Activated CD4-positive, alpha-beta memory T cell treated with anti-CD3 and anti-CD28 coated beads for 36 hours (primary cell): Measurements from ENCODE around the gene FAM53A. TPM values are rescaled to one million over a fixed set of nuclear protein-coding genes. Genes with fewer than 3 reads are reported as not detected.

Experiments used
- CTCF ChIA-PET: fragments of 350-600 bp; sonication (Branson Sonifier 250); formaldehyde crosslinking; loops from one replicate; lab custom pipeline; 2021; ENCODE audit warnings: antibody characterized with exemption, inconsistent platforms; lab: Charles Lee
- POLR2A ChIA-PET: fragments of 350-600 bp; sonication (Branson Sonifier 250); formaldehyde crosslinking; loops from one replicate; lab custom pipeline; 2021; ENCODE audit warnings: antibody characterized with exemption; lab: Charles Lee
- DNase-seq: peaks from one replicate; pipeline ENCODE4 v3.0.0-alpha.2; 2020
- H3K27ac Mint-ChIP-seq: one replicate; pipeline ENCODE4 v1.8.0; 2021; ENCODE audit warnings: mixed read lengths
- H3K27me3 Mint-ChIP-seq: one replicate; pipeline ENCODE4 v1.8.0; 2021; ENCODE audit warnings: mixed read lengths
- H3K36me3 Mint-ChIP-seq: one replicate; pipeline ENCODE4 v1.8.0; 2021; ENCODE audit warnings: mixed read lengths
- H3K4me1 Mint-ChIP-seq: one replicate; pipeline ENCODE4 v1.8.0; 2021; ENCODE audit warnings: low read depth, mixed read lengths
- H3K4me3 Mint-ChIP-seq: one replicate; pipeline ENCODE4 v1.8.0; 2021; ENCODE audit warnings: mild to moderate bottlenecking, mixed read lengths
- H3K9me3 Mint-ChIP-seq: one replicate; pipeline ENCODE4 v1.8.0; 2021; ENCODE audit warnings: mixed read lengths
- intact Hi-C: fragments of 100-400 bp; cut with micrococcal nuclease; formaldehyde crosslinking; loops from one replicate; pipeline ENCODE4 v1.15.1; 2023
- total RNA-seq, 2 experiments: library from RNA; stranded (reverse); gene quantifications; one replicate each; pipeline ENCODE4 v1.2.3, GENCODE V29; 2021

Gene FAM53A
- total RNA-seq, 2 experiments from 2014 or later = 1.3 to 1.4 TPM

GRCh38 chr4:1667273-1667672, 16.8 kb downstream of the FAM53A start:
- Mint-ChIP-seq H3K9me3 (no peaks in the 10 kb centered on the region), H3K27me3 (no peaks in the 10 kb centered on the region), H3K4me1 (no peaks in the 10 kb centered on the region), H3K36me3 (no peaks in the 10 kb centered on the region), H3K4me3 (no peak overlapping the region), H3K27ac (no peak overlapping the region)
- CTCF ChIA-PET = no interaction called here
- intact Hi-C loops = no loop called here
- POLR2A ChIA-PET = no interaction called here
- DNase-seq = no peak

- no peak for DNase-seq
- Mint-ChIP-seq H3K27ac (no peak overlapping the region), H3K4me3 (no peak overlapping the region), H3K27me3 (no peaks in the 10 kb centered on the region), H3K36me3 (no peaks in the 10 kb centered on the region), H3K4me1 (no peaks in the 10 kb centered on the region), H3K9me3 (no peaks in the 10 kb centered on the region)
- ChIA-PET CTCF (no interaction called here), POLR2A (no interaction called here)
- intact Hi-C loops = no loop called here
These were observed 17.7 kb downstream of the FAM53A start for GRCh38 chr4:1666391-1666790.

GRCh38 chr4:1664141-1664540, 20.0 kb downstream of the FAM53A start:
- no peaks in the 10 kb centered on the region for H3K4me1 Mint-ChIP-seq
- no peak for DNase-seq
- no peaks in the 10 kb centered on the region for H3K27me3 Mint-ChIP-seq
- no peaks in the 10 kb centered on the region for H3K36me3 Mint-ChIP-seq
- ChIA-PET CTCF (interaction anchor here (1.0 kb wide), 1 partner anchor 61 kb away, joined by 3 read pairs; no protein-coding TSS in a partner anchor), POLR2A (no interaction called here)
- no peaks in the 10 kb centered on the region for H3K9me3 Mint-ChIP-seq
- no peak overlapping the region for H3K4me3 Mint-ChIP-seq
- intact Hi-C loops = no loop called here
- no peak overlapping the region for H3K27ac Mint-ChIP-seq

- no peak overlapping the region for H3K27ac Mint-ChIP-seq
- no peaks in the 10 kb centered on the region for H3K27me3 Mint-ChIP-seq
- intact Hi-C loops = no loop called here
- no peaks in the 10 kb centered on the region for H3K36me3 Mint-ChIP-seq
- no peaks in the 10 kb centered on the region for H3K4me1 Mint-ChIP-seq
- CTCF ChIA-PET = interaction anchor here (1.0 kb wide), 1 partner anchor 62 kb away, joined by 3 read pairs; no protein-coding TSS in a partner anchor
- no peaks in the 10 kb centered on the region for H3K9me3 Mint-ChIP-seq
- H3K4me3 Mint-ChIP-seq = no peak overlapping the region
- no peak for DNase-seq
- POLR2A ChIA-PET = no interaction called here
These were observed 20.6 kb downstream of the FAM53A start for GRCh38 chr4:1663549-1663948.

- intact Hi-C loops = no loop called here
- CTCF ChIA-PET = no interaction called here
- POLR2A ChIA-PET = no interaction called here
- Mint-ChIP-seq H3K27me3 (no peaks in the 10 kb centered on the region), H3K27ac (no peak overlapping the region), H3K4me1 (no peaks in the 10 kb centered on the region), H3K4me3 (no peak overlapping the region), H3K36me3 (no peaks in the 10 kb centered on the region), H3K9me3 (no peaks in the 10 kb centered on the region)
- no peak for DNase-seq
These were observed 22.4 kb downstream of the FAM53A start for GRCh38 chr4:1661695-1662094.

- no peaks in the 10 kb centered on the region for H3K4me1 Mint-ChIP-seq
- H3K9me3 Mint-ChIP-seq = no peaks in the 10 kb centered on the region
- H3K36me3 Mint-ChIP-seq = no peaks in the 10 kb centered on the region
- no peaks in the 10 kb centered on the region for H3K27me3 Mint-ChIP-seq
- intact Hi-C loops = no loop called here
- H3K4me3 Mint-ChIP-seq = no peak overlapping the region
- no peak overlapping the region for H3K27ac Mint-ChIP-seq
- ChIA-PET POLR2A (no interaction called here), CTCF (interaction anchor here (0.6 kb wide), 1 partner anchor 487 kb away, joined by 3 read pairs; no protein-coding TSS in a partner anchor)
- no peak for DNase-seq
These were observed 23.0 kb downstream of the FAM53A start for GRCh38 chr4:1660948-1661677.

GRCh38 chr4:1659104-1660043, 24.7 kb downstream of the FAM53A start:
- no peaks in the 10 kb centered on the region for H3K27me3 Mint-ChIP-seq
- POLR2A ChIA-PET = no interaction called here
- no peaks in the 10 kb centered on the region for H3K9me3 Mint-ChIP-seq
- no peak overlapping the region for H3K4me3 Mint-ChIP-seq
- H3K36me3 Mint-ChIP-seq = no peaks in the 10 kb centered on the region
- no peak overlapping the region for H3K27ac Mint-ChIP-seq
- CTCF ChIA-PET = interaction anchor here (1.3 kb wide), 1 partner anchor 34 kb away, joined by 3 read pairs; no protein-coding TSS in a partner anchor
- intact Hi-C loops = no loop called here
- DNase-seq = no peak
- H3K4me1 Mint-ChIP-seq = no peaks in the 10 kb centered on the region

GRCh38 chr4:1658581-1658980, 25.5 kb downstream of the FAM53A start:
- ChIA-PET POLR2A (no interaction called here), CTCF (interaction anchor here (1.3 kb wide), 1 partner anchor 35 kb away, joined by 3 read pairs; no protein-coding TSS in a partner anchor)
- intact Hi-C loops = no loop called here
- Mint-ChIP-seq H3K36me3 (no peaks in the 10 kb centered on the region), H3K27ac (no peak overlapping the region), H3K9me3 (no peaks in the 10 kb centered on the region), H3K27me3 (no peaks in the 10 kb centered on the region), H3K4me1 (no peaks in the 10 kb centered on the region), H3K4me3 (no peak overlapping the region)
- DNase-seq = no peak

GRCh38 chr4:1658146-1658545, 26.0 kb downstream of the FAM53A start:
- CTCF ChIA-PET = interaction anchor here (1.3 kb wide), 1 partner anchor 35 kb away, joined by 3 read pairs; no protein-coding TSS in a partner anchor
- H3K9me3 Mint-ChIP-seq = no peaks in the 10 kb centered on the region
- intact Hi-C loops = no loop called here

GRCh38 chr4:1656986-1657385, 27.1 kb downstream of the FAM53A start:
- Mint-ChIP-seq H3K4me1 (no peaks in the 10 kb centered on the region), H3K9me3 (no peaks in the 10 kb centered on the region), H3K27me3 (no peaks in the 10 kb centered on the region), H3K36me3 (no peaks in the 10 kb centered on the region), H3K4me3 (no peak overlapping the region), H3K27ac (no peak overlapping the region)
- no peak for DNase-seq
- intact Hi-C loops = no loop called here
- POLR2A ChIA-PET = no interaction called here
- CTCF ChIA-PET = no interaction called here

More at GRCh38 chr4:1658146-1658545, 26.0 kb downstream of the FAM53A start:
- Mint-ChIP-seq H3K4me1 (no peaks in the 10 kb centered on the region), H3K27me3 (no peaks in the 10 kb centered on the region), H3K27ac (no peak overlapping the region), H3K4me3 (no peak overlapping the region), H3K36me3 (no peaks in the 10 kb centered on the region)
- POLR2A ChIA-PET = no interaction called here
- DNase-seq = no peak

GRCh38 chr4:1656132-1656531, 28.0 kb downstream of the FAM53A start:
- POLR2A ChIA-PET = no interaction called here
- CTCF ChIA-PET = no interaction called here
- H3K4me3 Mint-ChIP-seq = no peak overlapping the region
- H3K9me3 Mint-ChIP-seq = no peaks in the 10 kb centered on the region
- intact Hi-C loops = no loop called here
- no peaks in the 10 kb centered on the region for H3K4me1 Mint-ChIP-seq
- no peaks in the 10 kb centered on the region for H3K36me3 Mint-ChIP-seq
- H3K27ac Mint-ChIP-seq = no peak overlapping the region
- H3K27me3 Mint-ChIP-seq = no peaks in the 10 kb centered on the region
- no peak for DNase-seq

- intact Hi-C loops = no loop called here
- ChIA-PET POLR2A (no interaction called here), CTCF (no interaction called here)
- H3K27ac Mint-ChIP-seq = no peak overlapping the region
- DNase-seq = no peak
- H3K36me3 Mint-ChIP-seq = no peaks in the 10 kb centered on the region
- H3K4me1 Mint-ChIP-seq = no peaks in the 10 kb centered on the region
- H3K4me3 Mint-ChIP-seq = no peak overlapping the region
- H3K27me3 Mint-ChIP-seq = no peaks in the 10 kb centered on the region
- H3K9me3 Mint-ChIP-seq = no peaks in the 10 kb centered on the region
These were observed 28.4 kb downstream of the FAM53A start for GRCh38 chr4:1655676-1656075.
